HG03108 (cell line): ENCODE results near the gene HOXB4.
"Not testable (repeated sequence)": the region's sequence is repeated elsewhere in the genome, so short reads cannot be mapped to it uniquely, and the experiment has no call there.

ENCODE experiments used
- ATAC-seq: cut with Tn5 transposase; IDR thresholded peaks from one replicate; pipeline ENCODE4 v1.9.1; 2021; ENCODE audit warnings: moderate library complexity; ENCODE audit not compliant: unreplicated experiment

Gene HOXB4

GRCh38 chr17:48535793-48536559, 42.2 kb downstream of the HOXB4 start:
- ATAC-seq: not testable (repeated sequence)

GRCh38 chr17:48532261-48532660, 45.9 kb downstream of the HOXB4 start:
- ATAC-seq: no peak

DNA sequence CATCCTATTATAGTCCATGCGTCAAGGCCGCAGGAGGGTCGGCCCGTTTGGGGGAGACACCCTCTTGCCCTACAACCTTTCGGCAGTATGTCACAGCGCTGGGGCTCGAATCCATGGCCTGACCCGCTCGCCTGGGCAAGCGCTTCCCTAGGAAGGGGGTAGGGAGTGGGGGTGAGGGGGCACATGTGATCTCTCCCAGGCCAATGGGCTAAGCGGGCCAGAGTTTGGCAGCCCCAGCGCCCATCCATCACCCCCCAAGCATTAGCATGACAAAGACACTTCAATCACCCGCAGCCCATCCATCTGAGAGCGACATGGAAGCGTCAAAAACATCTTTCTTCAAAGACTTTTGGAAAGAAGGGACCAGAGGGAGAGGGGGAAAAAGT, 47.3 kb downstream of the HOXB4 start, which contains the start of gene HOXB1:
HOXB1 (minus strand) TSS at position 125 of the 386 bp plus-strand sequence; CDS start at position 18, 107 bp downstream.
- ATAC-seq: no peak

DNA sequence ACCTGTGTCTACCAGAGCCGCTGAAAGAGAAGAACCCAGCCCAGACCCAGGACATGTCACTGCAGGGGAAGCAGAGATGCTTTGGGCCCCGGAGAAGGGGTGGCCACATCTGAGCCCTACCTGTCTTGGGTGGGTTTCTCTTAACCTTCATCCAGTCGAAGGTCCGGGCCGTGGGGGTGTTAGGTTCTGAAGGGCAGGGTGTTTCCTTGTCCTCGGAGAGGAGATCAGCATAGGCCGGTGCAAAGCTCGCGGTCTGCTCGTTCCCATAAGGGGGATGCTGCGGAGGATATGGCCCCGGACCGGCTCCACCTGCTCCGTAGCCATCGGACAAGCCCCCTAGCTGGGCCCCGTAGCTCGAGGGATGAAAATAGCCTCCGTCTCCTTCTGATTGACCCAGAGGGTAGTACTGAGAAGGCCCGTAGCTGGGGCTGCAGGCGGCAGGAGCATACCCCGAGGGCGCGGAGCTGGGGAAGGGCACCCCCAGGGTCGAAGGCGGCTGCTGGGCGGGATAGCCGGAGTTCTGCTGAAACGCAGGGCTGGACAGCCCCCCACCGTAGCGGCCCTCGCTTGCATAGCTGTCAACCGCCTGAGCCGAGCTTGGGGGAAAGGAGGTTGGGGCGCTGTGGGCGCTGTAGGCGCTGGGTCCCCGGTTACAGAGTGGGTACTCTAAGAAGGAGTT, 47.8 kb downstream of the HOXB4 start:
- no peak for ATAC-seq

GRCh38 chr17:48529683-48530009, 48.5 kb downstream of the HOXB4 start:
- no peak for ATAC-seq

- ATAC-seq: no peak
Measured at GRCh38 chr17:48528936-48529682, 49.0 kb downstream of the HOXB4 start.

GRCh38 chr17:48528153-48528935, 49.8 kb downstream of the HOXB4 start:
- no peak for ATAC-seq

DNA sequence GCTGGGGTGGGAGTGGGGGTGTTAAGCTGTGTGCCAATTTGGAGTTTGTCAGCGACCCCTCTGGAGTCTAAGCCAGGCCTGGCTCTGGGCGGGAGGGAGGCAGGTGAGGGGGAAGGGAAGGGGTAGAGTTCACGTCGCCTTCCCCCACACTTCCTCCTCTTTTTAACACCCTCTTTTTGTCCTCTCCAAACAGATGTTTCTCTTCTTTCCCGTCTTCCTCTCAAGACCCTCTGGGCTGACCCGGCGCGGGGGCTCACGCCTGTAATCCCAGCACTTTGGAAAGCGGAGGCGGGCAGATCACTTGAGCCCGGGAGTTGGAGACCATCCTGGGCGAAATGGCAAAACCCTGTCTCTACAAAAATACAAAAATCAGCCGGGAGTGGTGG, 50.6 kb downstream of the HOXB4 start:
- ATAC-seq: no peak

GRCh38 chr17:48526608-48527546, 51.3 kb downstream of the HOXB4 start:
- ATAC-seq: no peak
